GM12801 (cell line): ENCODE measurements around the gene OLFML1.

ENCODE experiments used
- CTCF ChIP-seq: IDR thresholded peaks from one replicate; pipeline ENCODE4 v1.5.1; 2011; ENCODE audit warnings: control low read depth; ENCODE audit not compliant: insufficient read length; ENCODE audit errors: extremely low read depth

Gene OLFML1

GRCh38 chr11:7524462-7525235 is 39.3 kb downstream of the OLFML1 start:
- no peak for TF ChIP-seq CTCF

GRCh38 chr11:7525424-7525823 is 40.1 kb downstream of the OLFML1 start:
- TF ChIP-seq CTCF: no peak

- no peak for TF ChIP-seq CTCF
Measured at GRCh38 chr11:7527029-7527428, 41.7 kb downstream of the OLFML1 start.

GRCh38 chr11:7528514-7529049 is 43.3 kb downstream of the OLFML1 start:
- TF ChIP-seq CTCF: no peak

GRCh38 chr11:7530013-7530640 is 44.8 kb downstream of the OLFML1 start:
- no peak for TF ChIP-seq CTCF

- no peak for TF ChIP-seq CTCF
Measured at GRCh38 chr11:7531011-7531410, 45.7 kb downstream of the OLFML1 start.

GRCh38 chr11:7532405-7533145 is 47.3 kb downstream of the OLFML1 start:
- TF ChIP-seq CTCF: no peak
